WI38 (cell line): ENCODE data around the gene CFAP210.
"Not testable (repeated sequence)": the region's sequence is repeated elsewhere in the genome, so short reads cannot be mapped to it uniquely, and the experiment has no call there.

Experiments
- H3K4me3 ChIP-seq: 2 replicates; pipeline ENCODE4 v1.5.1; 2011; ENCODE audit warnings: low read depth, mild to moderate bottlenecking, control low read depth, low read length
- TF ChIP-seq, protein P1 (sequence below): IDR thresholded peaks from 2 replicates; pipeline ENCODE4 v1.5.1; 2012; ENCODE audit warnings: low read depth, mild to moderate bottlenecking, control low read depth, low read length

The CFAP210 gene

GRCh38 chr2:169623235-169623634 lies 71.0 kb downstream of the CFAP210 start:
- TF ChIP-seq, protein P1, sequence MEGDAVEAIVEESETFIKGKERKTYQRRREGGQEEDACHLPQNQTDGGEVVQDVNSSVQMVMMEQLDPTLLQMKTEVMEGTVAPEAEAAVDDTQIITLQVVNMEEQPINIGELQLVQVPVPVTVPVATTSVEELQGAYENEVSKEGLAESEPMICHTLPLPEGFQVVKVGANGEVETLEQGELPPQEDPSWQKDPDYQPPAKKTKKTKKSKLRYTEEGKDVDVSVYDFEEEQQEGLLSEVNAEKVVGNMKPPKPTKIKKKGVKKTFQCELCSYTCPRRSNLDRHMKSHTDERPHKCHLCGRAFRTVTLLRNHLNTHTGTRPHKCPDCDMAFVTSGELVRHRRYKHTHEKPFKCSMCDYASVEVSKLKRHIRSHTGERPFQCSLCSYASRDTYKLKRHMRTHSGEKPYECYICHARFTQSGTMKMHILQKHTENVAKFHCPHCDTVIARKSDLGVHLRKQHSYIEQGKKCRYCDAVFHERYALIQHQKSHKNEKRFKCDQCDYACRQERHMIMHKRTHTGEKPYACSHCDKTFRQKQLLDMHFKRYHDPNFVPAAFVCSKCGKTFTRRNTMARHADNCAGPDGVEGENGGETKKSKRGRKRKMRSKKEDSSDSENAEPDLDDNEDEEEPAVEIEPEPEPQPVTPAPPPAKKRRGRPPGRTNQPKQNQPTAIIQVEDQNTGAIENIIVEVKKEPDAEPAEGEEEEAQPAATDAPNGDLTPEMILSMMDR, result no peak
- H3K4me3 ChIP-seq, result no peak overlapping the region

DNA sequence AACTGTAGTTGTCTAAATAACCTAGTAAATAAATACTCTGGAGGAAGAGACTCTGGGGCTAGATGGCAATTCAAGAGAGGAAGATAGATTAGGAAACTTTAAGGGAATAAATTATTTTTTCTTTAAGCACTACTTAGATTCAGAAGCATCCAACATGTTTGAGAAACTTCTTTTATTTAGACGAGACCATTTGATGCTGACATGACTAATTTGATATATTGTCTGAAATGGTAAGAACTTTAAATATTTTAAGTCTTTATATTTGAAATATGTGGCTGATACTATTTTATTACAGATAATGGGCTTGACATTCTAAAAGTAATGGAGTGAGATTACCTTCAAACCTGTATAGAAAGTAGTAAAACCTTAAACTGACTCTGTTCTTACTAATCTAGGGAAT lies 73.7 kb downstream of the CFAP210 start:
- TF ChIP-seq, protein P1, result no peak
- H3K4me3 ChIP-seq, result no peak overlapping the region

GRCh38 chr2:169619946-169620345 lies 74.3 kb downstream of the CFAP210 start:
- no peak overlapping the region for H3K4me3 ChIP-seq
- TF ChIP-seq, protein P1, result no peak

DNA sequence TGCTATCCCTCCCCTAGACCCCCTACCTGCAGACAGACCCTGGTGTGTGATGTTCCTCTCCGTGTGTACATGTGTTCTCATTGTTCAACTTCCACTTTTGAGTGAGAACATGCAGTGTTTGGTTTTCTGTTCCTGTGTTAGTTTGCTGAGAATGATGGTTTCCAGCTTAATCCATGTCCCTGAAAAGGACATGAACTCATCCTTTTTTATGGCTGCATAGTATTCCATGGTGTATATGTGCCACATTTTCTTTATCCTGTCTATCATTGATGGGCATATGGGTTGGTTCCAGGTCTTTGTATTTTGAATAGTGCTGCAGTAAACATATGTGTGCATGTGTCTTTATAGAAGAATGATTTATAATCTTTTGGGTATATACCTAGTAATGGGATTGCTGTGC lies 78.2 kb downstream of the CFAP210 start:
- H3K4me3 ChIP-seq, result not testable (repeated sequence)

GRCh38 chr2:169613876-169614275 lies 80.3 kb downstream of the CFAP210 start:
- TF ChIP-seq, protein P1, result no peak
- no peak overlapping the region for H3K4me3 ChIP-seq

DNA sequence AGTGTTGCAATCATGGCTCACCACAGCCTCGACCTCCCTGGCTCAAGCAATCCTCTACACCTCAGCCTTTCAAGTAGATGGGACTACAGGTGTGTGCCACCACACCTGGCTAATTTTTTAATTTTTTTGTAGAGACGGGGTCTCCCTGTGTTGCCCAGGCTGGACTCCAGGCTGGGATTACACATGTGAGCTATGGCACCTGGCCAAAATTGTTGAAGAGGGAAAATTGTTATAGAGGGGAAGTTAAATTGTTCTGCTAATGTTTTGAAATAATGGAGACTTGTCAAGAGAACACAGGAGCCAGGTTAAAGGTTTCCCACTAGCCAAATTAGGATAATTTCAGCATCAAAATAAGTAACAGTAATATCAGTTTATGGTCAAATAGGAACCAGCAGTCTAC lies 84.9 kb downstream of the CFAP210 start:
- H3K4me3 ChIP-seq, result no peak overlapping the region
- TF ChIP-seq, protein P1, result no peak

- TF ChIP-seq, protein P1, result no peak
- H3K4me3 ChIP-seq, result no peak overlapping the region
These were observed 94.6 kb downstream of the CFAP210 start for GRCh38 chr2:169599568-169599967.

DNA sequence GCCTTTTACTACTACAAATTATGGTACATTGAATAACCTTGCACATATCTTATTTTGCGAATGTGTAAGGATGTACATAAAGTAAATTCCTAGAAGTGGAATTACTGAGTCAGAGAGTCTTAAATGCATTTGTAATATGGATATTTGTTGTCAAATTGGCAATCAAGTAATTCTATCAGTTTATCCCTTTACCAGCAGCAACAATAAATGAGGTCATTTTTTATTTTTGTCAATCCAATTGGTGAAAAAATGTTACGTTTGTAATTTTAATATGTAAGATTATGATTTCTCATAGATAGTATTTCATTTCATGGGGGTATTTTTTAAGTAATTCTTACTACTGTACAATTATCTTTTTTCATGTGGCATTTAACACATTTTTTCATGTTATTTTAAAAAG lies 95.2 kb downstream of the CFAP210 start:
- TF ChIP-seq, protein P1, result no peak

DNA sequence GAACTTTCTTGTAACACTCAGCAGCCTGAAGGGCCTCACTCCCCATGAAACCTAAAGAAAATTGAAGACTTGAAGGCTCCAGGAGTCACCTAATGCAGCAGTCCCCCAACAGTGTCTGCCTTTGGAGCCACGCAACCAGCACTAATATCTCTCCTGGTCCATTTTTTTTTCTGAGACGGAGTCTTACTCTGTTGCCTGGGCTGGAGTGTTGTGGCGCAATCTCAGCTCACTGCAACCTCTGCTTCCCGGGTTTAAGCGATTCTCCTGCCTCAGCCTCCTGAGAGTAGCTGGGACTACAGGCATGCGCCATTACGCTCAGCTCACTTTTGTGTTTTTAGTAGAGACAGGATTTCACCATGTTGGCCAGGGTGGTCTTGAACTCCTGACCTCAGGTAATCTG lies 97.7 kb downstream of the CFAP210 start:
- H3K4me3 ChIP-seq, result not testable (repeated sequence)

More for the DNA sequence above, 95.2 kb downstream of the CFAP210 start:
- H3K4me3 ChIP-seq, result no peak overlapping the region
